Activated T-helper 1 cell treated with Interleukin-2 at 50 U/mL for 16 hours (primary cell): ENCODE data around the gene HIF3A.
"Not testable (repeated sequence)": the region's sequence is repeated elsewhere in the genome, so short reads cannot be mapped to it uniquely, and the experiment has no call there.

Experiments
- DNase-seq: peaks from one replicate; pipeline ENCODE4 v3.0.0-alpha.2; 2020; ENCODE audit warnings: low read depth

The HIF3A gene

DNA sequence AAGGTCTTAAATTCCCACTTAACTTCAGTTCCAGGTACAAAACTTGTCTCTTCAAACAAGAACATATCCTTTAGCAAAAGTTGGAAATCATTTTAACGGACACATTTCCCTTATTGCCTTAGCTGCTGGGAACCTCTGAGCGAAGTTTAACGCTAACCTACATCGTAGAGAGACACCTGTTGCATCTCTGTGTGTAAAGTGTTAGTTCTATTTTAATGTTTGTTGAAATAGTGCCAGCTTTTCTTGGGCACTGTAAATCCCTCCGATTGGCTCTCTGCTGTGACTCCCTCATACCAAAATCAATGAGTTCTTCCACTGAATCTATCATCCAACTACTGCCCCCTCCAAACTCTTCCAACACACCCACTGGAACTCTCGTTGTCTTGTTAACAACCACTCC is 2.3 kb upstream of the HIF3A start:
- no peak for DNase-seq

DNA sequence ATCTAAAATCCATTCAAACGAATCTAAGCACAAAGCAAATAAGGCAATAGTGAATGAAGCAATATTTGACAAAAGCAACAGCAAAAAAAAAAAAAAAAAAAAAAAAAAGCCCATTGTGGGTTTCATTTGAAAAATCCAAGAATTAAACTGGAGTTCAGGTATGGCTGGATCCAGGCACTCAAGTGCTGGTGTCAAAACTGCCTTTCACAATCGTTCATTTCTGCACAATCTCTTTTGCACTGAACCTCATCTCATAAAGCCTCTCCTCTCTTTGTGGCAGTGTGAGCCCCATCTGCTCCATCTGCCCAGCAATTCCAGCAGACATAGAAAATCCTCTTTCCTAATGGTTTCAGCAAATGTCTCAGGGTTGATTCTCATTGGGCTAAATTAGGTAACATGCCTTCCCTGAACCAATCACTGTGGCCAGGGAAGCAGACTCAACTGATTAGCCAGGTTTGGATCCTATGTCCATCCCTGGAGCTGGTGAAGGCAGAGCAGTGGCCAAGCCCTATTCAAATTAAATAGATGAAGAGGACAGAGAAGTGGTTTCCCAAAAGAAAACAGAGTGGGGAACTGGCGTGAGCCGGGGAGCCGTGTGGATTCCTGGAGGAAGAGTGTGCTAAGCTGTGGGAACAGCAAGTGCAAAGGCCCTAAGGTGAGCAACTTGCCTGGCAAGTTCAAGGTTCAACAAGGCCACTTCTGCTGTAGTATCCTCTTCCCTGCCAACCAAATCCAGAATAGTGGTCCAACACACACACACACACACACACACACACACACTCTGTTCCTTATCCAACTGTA is 1.2 kb upstream of the HIF3A start:
- DNase-seq, result no peak

DNA sequence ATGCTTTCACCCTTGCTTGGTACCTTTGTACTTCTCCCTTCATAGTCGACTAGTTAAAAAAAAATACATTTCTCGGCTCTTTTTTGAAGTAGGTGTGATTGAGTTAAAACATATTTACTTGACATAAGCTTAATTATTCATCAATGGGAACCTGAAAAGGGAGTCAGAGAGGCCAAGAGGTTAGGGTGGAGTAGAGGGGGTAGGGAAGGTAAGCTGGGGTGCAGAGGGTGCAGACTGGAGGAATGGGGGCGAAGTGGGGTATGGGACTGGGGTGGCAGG is 701 bp upstream of the HIF3A start:
- no peak for DNase-seq

DNA sequence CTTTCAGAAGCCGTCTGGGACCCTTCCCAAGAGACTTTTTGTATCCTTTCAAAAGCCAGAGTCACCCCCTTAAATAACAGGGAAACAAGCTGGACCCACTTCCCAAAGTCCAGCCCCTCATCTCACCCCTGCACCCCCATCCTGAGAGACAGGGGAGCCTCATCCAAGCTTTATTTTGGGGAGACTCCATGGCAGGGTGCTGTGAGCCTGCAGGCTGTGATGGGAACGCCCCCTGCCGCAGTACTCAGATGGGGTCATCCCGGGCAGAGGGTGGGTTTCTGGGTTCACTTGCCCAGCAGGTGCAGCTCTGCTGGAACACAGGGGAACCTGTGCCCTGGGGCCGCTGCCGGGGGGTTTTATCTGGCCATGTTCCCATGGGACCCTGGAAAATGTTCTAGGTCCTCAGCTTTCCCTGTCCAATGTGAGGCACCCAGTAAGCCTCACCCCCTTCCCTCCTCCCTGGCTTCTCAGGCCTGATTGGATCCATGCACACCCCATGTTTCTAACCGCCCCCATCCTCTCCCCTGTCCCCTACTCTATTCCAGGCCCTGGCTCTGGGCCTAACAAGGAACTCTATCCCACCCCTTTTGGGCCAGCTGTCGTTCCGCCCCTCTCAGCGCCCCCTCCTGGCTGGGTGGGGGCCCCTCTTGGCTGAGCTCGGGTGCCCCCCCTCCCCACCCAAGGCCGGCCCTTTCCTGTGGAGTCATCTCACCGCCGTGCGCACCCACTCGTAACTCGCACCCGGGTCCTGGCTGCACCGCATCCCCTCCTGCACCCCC is 1.0 kb downstream of the HIF3A start:
- no peak for DNase-seq

DNA sequence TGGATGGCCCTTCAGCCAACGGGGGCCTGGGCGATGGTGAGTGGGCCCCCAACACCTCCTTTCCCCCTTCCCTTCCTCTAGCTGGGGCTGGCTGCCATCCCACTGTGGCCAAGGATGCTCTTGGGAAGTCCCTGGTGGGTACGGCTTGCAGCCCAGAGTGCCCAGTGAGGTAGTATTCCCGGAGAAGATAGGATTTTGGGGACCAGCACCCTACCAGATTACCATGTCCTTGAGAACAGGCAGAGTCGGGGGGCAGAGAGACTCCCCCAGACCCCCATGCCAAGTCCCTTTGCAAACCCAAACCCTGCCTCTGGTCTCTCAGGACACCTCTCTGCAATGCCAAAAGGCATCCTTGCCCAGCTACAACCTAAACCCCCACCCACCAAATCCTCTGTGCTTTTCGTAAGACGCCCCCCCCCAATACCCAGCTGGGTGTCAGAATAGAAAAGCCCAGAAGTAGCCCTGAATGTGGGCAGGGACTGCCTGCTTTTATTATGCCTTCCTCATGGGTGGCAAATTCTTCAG is 1.7 kb downstream of the HIF3A start:
- no peak for DNase-seq

DNA sequence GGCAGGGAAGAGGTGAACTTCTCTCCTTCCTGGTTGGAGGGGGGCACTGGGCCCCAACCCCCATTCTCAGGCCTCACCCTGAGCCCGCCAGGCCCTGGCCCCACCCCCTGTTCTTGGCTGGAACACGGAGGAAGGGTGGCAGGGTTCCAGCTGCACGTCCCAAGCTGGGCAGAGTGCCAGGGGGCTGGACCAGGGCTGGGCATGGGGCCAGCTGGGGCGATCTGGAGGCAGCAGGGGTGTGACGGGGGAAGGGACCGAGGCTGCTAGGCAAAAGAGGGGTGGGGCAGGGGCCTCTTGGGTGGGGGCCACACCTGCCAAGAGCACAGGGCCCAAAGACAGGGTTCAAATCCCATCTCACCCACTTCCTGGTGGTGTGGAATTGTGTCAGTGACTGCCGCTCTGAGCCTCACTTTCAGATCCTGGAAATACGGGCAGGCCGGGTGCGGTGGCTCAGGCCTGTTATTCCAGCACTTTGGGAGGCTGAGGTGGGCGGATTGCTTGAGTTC is 2.2 kb downstream of the HIF3A start:
- no peak for DNase-seq

DNA sequence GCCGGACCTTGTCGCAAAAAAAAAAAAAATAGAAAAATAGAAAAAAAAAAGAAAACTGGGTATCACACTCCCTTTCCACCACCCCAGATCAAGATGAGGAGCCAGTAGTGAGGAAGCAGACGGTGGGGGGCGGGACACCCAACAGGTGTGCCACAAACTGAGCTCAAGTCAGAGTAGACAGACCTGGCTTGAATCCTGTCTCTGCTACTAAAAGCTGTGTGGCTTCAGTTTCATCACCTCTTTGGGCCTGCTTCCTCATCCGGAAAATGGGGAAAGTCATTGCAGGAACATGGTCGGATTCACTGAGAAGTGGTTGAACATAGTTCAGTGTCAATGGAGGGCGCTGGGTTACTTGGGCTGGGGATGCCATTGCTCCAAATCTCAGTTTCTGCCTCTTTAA is 2.9 kb downstream of the HIF3A start:
- no peak for DNase-seq

DNA sequence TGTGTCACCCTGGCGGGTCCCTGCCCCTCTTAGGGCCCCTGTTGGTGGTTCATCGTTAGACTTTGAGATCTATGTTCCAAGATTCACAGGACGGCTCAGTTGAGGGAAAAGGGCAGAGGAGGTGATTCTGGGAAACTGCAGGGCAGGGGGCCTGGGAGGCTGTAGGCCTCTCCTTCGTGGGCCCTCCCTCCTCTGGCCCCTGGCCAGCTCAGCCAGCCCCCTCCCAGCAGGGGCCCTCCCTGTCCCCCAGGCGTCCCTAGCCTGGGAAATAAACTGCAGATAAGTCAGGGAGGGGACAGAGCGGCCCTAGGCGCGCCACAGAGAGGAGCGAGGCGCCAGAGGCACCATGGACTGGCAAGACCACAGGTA is 6.5 kb downstream of the HIF3A start:
- DNase-seq, result no peak

DNA sequence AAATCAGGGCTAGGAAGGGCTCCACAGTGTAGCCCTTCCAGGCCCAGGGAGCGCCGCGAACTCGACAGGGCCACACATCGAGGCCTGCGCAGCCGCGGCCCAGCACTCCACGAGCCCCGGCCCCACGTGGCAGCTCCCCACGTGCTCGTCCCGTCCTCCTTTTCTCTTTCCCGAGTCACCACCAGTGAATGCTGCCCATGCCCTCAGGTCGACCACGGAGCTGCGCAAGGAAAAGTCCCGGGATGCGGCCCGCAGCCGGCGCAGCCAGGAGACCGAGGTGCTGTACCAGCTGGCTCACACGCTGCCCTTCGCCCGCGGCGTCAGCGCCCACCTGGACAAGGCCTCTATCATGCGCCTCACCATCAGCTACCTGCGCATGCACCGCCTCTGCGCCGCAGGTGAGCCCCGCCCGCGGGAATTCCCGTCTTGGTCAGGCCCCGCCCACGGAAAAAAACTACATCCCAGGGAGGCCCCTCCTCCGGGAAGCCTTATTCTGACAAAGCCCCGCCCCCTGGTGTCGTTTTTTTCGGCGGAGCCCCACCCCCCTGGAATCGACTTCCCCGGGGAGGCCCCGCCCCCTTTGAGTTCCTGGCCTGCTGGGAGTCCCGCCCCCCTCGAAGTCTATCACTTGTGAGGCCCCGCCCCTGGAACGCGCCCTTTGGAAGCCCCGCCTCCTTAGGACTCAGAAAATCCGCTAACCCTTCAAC is 7.0 kb downstream of the HIF3A start:
- DNase-seq, result no peak

DNA sequence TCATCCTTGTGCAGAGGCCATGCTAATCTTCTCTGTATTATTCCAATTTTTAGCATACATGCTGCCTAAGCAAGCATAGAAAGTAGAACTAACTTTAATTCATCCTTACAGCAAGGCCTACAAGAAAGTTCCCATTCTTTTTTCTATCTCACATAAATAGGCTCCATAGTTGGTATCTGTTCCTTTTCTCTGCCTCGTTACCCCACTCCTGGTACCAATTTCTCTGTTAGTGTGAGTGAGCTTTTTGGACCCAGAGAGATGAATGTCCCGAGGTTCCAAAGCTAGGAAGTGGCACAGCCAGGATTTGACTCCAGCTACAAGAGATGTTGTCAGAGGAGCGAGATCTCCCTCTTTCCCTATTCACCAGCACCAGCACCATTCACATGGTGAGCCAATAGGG is 9.7 kb downstream of the HIF3A start:
- DNase-seq, result no peak

DNA sequence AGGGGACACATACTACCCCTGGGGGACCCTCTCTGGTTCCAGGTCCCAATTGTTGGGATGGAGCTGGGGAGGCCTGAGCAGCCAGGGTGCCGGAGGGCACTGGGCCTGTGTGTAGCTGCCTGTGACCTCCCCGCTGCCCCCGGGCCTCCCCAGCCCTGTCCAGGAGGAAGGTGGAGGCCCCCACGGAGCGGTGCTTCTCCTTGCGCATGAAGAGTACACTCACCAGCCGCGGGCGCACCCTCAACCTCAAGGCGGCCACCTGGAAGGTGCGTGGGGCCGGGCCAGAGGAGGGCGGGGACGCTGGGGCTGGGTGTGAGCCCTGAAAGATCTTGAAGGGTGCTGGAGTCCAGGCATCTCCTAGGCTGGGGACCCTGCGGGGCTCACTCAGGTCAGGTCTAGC is 11.7 kb downstream of the HIF3A start:
- DNase-seq, result no peak

DNA sequence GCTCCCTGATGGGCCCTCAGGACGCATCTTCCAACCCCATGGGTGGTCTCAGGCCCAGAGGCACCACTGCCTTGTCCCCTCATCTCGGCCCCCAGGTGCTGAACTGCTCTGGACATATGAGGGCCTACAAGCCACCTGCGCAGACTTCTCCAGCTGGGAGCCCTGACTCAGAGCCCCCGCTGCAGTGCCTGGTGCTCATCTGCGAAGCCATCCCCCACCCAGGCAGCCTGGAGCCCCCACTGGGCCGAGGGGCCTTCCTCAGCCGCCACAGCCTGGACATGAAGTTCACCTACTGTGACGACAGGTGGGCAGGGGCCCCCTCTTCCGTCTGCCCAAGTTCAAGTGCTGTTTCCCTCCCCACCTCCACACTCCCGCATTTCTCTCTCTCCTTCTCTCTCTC is 12.2 kb downstream of the HIF3A start:
- no peak for DNase-seq

DNA sequence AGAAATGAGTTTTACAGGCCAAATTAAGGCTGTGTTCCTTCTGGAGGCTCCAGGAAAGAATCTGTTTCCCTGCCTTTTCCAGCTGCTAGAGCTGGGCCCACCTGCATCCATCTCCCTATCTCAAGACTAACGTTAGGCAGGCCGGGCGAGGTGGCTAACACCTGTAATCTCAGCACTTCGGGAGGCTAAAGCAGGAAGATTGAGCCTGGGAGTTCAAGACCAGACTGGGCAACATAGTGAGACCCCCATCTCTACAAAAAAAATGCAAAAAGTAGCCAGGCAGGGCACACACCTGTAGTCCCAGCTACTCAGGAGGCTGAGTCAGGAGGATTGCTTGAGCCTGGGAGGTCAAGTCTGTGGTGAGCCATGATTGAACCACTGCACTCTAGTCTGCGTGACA is 14.6 kb downstream of the HIF3A start:
- DNase-seq, result no peak

DNA sequence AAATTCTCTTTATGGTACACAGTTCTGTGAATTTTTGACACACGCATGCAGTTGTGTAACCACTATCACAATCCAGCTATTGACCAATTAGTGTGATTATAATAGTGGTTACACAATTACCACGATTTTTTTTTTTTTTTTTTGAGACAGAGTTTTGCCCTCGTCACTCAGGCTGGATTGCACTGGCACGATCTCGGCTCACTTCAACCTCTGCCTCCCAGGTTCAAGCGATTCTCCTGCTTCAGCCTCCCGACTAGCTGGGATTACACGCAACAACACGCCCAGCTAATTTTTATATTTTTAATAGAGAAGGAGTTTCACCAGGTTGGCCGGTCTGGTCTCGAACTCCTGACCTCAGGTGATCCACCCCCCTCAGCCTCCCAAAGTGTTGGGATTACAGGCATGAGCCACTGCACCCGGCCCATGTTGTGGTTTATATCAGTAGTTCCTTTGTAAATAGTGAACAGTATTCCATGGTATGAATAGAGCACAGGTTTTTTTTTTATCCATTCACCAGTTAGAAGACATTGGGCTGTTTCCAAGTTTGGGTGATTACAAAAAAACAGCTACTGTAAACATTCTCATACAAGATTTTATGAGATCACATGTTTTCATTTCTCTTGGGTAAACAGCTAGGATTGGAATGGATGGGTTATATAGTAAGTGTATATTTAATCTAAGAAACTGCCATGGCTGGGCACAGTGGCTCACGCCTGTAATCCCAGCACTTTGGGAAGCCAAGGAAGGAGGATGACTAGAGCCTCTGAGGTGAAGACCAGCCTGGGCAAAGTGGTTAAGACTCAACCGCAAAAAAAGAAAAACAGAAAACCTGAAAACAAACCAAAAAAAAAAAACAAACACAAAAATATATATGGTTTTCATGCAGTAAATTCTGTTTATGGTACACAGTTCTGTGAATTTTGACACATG is 17.0 kb downstream of the HIF3A start:
- not testable (repeated sequence) for DNase-seq

DNA sequence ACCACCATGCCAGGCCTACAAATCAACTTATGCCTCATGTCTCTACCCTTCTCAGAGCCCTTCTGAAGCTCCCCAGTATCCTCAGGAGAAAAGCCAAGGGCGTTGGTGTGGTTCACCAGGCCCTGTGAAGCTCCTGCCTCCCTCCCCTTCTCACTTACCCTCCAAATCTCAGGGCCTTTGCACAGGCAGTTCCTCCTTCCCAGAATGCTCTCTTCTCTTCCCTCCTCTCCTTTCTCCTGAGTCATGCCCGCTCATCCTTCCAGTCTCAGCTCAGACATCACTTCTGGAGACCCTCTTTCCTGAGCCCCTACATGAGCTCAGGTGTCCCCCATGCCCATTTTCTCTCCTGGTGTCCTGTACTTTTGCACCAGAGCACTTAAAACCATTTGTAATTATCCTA is 20.5 kb downstream of the HIF3A start:
- DNase-seq, result no peak

DNA sequence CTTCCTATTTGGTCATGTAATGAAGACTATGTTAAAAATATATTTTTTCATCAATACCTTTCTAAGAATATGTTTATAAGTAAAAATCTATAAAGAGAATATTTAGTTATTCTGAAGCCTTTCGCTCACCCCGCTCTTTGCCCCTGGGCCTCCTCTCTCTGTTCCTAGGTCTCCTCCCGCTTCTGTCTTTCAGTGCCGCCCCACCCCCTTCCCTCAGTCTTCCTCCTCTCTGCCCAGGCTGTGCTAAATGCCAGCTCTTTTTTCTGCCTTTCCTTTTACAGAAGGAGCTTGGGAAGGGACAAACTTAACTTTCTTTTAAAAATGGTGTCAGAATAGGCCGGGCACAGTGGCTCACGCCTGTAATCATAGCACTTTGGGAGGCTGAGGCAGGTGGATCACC is 22.8 kb downstream of the HIF3A start:
- DNase-seq, result no peak

DNA sequence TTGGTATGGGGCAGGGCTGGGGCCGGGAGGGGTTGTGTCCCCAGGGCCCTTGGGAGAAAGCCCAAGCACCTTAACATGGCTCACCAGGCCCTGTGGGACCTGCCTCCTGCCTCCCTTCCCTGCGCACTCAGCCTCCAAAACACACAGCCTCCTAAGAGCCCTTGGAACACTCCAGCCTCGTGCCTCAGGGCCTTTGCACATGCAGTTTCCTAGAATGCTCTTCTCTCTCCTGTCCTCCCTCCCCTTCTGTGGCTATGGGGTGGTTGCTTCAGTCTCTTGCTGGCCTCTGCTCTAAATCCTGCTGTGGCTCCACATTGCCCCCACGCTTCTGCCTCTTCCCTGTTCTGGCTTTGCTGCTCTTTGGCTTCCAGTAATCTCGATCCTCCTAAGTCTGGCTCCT is 23.7 kb downstream of the HIF3A start:
- DNase-seq, result no peak

DNA sequence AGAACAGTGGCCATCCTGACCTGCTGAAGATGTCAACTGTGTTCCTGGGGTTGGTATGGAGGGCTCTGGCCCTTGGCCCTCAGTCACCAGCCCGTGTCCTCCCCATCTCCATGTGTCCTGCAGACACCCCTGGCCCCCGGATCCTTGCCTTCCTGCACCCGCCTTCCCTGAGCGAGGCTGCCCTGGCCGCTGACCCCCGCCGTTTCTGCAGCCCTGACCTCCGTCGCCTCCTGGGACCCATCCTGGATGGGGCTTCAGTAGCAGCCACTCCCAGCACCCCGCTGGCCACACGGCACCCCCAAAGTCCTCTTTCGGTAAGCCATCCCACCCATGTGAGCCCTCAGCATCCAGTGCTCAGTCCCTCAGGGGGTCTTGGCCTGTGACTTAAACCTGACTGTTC is 24.8 kb downstream of the HIF3A start:
- DNase-seq, result no peak

DNA sequence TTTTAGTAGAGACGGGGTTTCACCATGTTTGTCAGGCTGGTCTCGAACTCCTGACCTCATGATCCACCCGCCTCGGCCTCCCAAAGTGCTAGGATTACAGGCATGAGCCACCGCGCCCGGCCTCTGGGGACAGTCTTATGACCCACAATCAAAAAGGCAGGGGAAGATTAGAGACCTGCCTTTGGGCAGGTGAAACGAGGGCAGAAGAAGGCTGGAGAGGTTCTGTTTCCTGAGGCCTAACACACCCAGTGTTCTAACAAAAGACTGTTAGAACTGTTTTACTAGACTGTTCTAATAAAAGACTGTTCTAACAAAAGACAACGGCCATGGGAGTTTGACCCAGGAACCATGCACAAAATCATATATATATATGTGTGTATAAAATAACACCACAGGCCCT is 26.4 kb downstream of the HIF3A start:
- not testable (repeated sequence) for DNase-seq

DNA sequence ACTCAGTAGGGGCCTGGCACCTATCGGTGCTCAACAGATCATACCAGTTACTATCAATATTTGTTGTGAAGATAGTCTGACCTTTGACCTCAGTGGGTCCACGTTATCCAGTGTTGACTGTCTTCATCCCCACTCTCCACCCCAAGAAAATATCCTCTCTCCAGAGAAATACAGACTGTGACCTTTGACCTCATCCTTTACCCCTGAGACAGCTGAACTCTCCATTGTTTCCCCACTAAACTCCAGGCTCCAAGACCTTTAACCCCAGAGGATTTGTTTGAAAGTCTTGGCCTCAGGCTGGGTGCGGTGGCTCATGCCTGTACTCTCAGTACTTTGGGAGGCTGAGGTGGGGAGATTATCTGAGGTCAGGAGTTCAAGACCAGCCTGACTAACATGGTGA is 27.4 kb downstream of the HIF3A start:
- no peak for DNase-seq

DNA sequence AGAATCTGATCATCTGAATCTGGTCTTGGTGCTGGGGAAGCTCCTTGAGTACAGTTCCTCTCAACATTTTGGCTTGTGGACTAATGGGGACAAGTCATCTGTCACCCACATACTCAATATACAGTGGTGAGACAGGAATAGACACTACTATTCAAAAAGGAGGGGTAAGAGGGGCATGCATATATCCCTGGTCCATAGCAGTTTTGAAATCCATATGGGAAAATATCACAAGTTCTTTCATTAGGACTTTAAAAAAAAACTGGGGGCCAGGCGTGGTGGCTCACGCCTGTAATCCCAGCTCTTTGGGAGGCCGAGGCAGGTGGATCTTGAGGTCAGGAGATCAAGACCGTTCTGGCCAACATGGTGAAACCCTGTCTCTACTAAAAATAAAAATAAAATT is 29.8 kb downstream of the HIF3A start:
- no peak for DNase-seq

DNA sequence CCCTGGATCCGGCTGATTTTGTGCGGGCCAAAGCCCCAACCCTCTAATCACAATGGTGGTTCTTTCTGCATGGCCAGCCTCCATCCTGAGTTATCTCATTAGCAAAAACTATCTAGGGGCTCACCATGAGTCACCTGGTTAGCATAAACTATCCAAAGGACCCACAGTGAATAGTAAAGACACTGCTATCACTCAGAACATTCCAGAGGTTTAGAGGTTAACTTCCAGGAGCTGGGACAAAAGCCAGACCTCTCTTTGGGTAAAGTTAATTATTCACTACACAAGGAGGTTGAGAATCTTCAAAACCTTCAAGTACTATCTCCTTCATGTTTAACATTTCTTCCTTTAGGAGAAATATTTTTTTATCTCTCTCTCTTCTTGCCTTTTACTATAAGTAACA is 31.2 kb downstream of the HIF3A start:
- DNase-seq, result no peak
